Stomach (tissue), 9 donors: ENCODE data around the gene SLC39A2. TPM values are rescaled to one million over a fixed set of nuclear protein-coding genes. Genes with fewer than 3 reads are reported as not detected.
A peak's percentile ranks its signal among the peaks of the same experiment; 100 is the strongest.

ENCODE experiments used
- DNase-seq, 2 donors: peaks; one replicate each; pipeline versions ENCODE4 v3.0.0 to v3.0.0-alpha.2; 2013 to 2019
- H3K27ac ChIP-seq, 5 donors: fragments of 200-600 bp in 4 of 5; sonication (generic) in 4 of 5; one replicate each; pipeline ENCODE4 v1.5.1; 2013 to 2019; ENCODE audit warnings: mild to moderate bottlenecking in 1 of 5, moderate library complexity in 1 of 5
- H3K27me3 ChIP-seq, 3 donors: fragments of 200-600 bp; sonication (generic); one replicate each; pipeline ENCODE4 v1.5.1; 2017 to 2019; ENCODE audit warnings: mixed run types in 1 of 3
- H3K36me3 ChIP-seq, 4 donors: fragments of 200-600 bp; sonication (generic); 1 replicate in 3 of 4; 2 replicates in 1 of 4; pipeline ENCODE4 v1.5.1; 2016 to 2019
- H3K4me1 ChIP-seq, 4 donors: fragments of 200-600 bp; sonication (generic); one replicate each; pipeline ENCODE4 v1.5.1; 2016 to 2019
- H3K4me3 ChIP-seq, 4 donors: fragments of 200-600 bp; sonication (generic) in 3 of 4; one replicate each; pipeline ENCODE4 v1.5.1; 2016 to 2019; ENCODE audit warnings: mild to moderate bottlenecking in 1 of 4
- H3K9me3 ChIP-seq, 4 donors: fragments of 200-600 bp; sonication (generic); one replicate each; pipeline ENCODE4 v1.5.1; 2016 to 2019
- CTCF ChIP-seq, 7 experiments: fragments of 450-650 bp in 4 of 7; fragments of 200-600 bp in 3 of 7; sonication (generic) in 3 of 7; IDR thresholded peaks; one replicate each; pipeline ENCODE4 v1.5.1; 2016 to 2019; ENCODE audit warnings: antibody characterized with exemption in 7 of 7, control low read depth in 2 of 7, mild to moderate bottlenecking in 1 of 7
- EP300 ChIP-seq: sonication (generic); formaldehyde crosslinking; IDR thresholded peaks from one replicate; pipeline ENCODE4 v1.6.1; 2017; ENCODE audit warnings: antibody characterized with exemption
- POLR2A ChIP-seq, 4 donors: fragments of 450-650 bp; IDR thresholded peaks; one replicate each; pipeline ENCODE4 v1.6.1; 2016; ENCODE audit warnings: antibody characterized with exemption in 4 of 4, control low read depth in 2 of 4, mild to moderate bottlenecking in 1 of 4, moderate library complexity in 1 of 4
- POLR2AphosphoS5 ChIP-seq, 3 donors: sonication (generic); formaldehyde crosslinking; IDR thresholded peaks; one replicate each; pipeline ENCODE4 v1.6.1; 2016; ENCODE audit warnings: antibody characterized with exemption in 3 of 3
- WGBS, 5 donors: extraction: QIAGEN DNeasy Blood & Tissue Kit in 3 of 5; methylation state at CpG; one replicate each; pipeline versions ENCODE4 v1.1.5 to v1.1.7; 2013 to 2018; 5-methylcytosine and 5-hydroxymethylcytosine counted together
- intact Hi-C: fragments of 100-400 bp; cut with DNase I; formaldehyde crosslinking; loops from one replicate; pipeline ENCODE4 v1.15.1; 2023; ENCODE audit warnings: low total_unique reads
- polyA plus RNA-seq, 3 donors: library from polyadenylated mRNA; stranded (reverse); fragments of 200-250 nt; gene quantifications; one replicate each; pipeline ENCODE4 v1.2.3, GENCODE V29; 2013
- total RNA-seq, 5 donors: library from RNA; depleted of rRNA; stranded (reverse); fragments of >200 nt; gene quantifications; one replicate each; pipeline versions ENCODE4 v1.1.0 to v1.2.3, GENCODE V29; 2014 to 2016
- donor health status: healthy with polysubstance abuse.
- donor health status: Bipolar disorder and iron deficiency.
- donor health status: healthy.

Gene SLC39A2
- total and polyA plus RNA-seq, 8 donors = 3.8 TPM; not detected in 7

- peaks cover 0 to 11% (median 3%) of the 10 kb centered on the region in 4 donors for H3K4me1 ChIP-seq
- TF ChIP-seq CTCF (IDR thresholded peaks at IDR 0.05) (no peak), POLR2AphosphoS5 (IDR thresholded peaks at IDR 0.05) (no peak), EP300 (no peak), POLR2A (IDR thresholded peaks at IDR 0.05) (no peak)
- no peak overlapping the region for H3K4me3 ChIP-seq
- no peaks in the 10 kb centered on the region for H3K36me3 ChIP-seq
- no peak for DNase-seq
- WGBS, 5 donors = 43 to 74% (median 70%) methylated on average over 1 of the region's 1 CpG
- H3K27me3 ChIP-seq = no peaks in the 10 kb centered on the region
- intact Hi-C loops = loop anchor here (10.0 kb wide), 1 partner anchor 74 kb away; no protein-coding TSS in a partner anchor
- H3K27ac ChIP-seq = no peak overlapping the region
- no peaks in the 10 kb centered on the region for H3K9me3 ChIP-seq
Observed at GRCh38 chr14:21011136-21011535, 12.0 kb downstream of the SLC39A2 start.

GRCh38 chr14:21014761-21015190 lies 15.7 kb downstream of the SLC39A2 start:
- intact Hi-C loops = loop anchor here (10.0 kb wide), 1 partner anchor 70 kb away; no protein-coding TSS in a partner anchor
- Histone ChIP-seq H3K4me1 (peaks cover 0 to 11% (median 3%) of the 10 kb centered on the region in 4 donors), H3K4me3 (no peak overlapping the region), H3K9me3 (no peaks in the 10 kb centered on the region), H3K27ac (no peak overlapping the region), H3K36me3 (peaks cover 16 to 33% (median 32%) of the 10 kb centered on the region in 4 donors), H3K27me3 (no peaks in the 10 kb centered on the region)
- 0 to 2% (median 0%) methylated on average over 4 of the region's 4 CpGs for WGBS, 5 donors
- DNase-seq = peak; percentile 86 to 95
- TF ChIP-seq POLR2A (IDR thresholded peaks at IDR 0.05) (no peak), EP300 (no peak), POLR2AphosphoS5 (IDR thresholded peaks at IDR 0.05) (peak; percentile 14 to 73 (median 15)), CTCF (IDR thresholded peaks at IDR 0.05) (peak in 6 of 7 experiments; percentile 46 to 94 (median 86))

- 59 to 79% (median 73%) methylated on average over 6 of the region's 6 CpGs for WGBS, 5 donors
- no peak for DNase-seq
- H3K27ac ChIP-seq = no peak overlapping the region
- peaks cover 0 to 11% (median 3%) of the 10 kb centered on the region in 4 donors for H3K4me1 ChIP-seq
- no peaks in the 10 kb centered on the region for H3K9me3 ChIP-seq
- intact Hi-C loops = loop anchor here (10.0 kb wide), 1 partner anchor 69 kb away; no protein-coding TSS in a partner anchor
- H3K36me3 ChIP-seq = peaks cover 22 to 39% (median 37%) of the 10 kb centered on the region in 4 donors
- TF ChIP-seq CTCF (IDR thresholded peaks at IDR 0.05) = no peak
- no peak for TF ChIP-seq EP300
- TF ChIP-seq POLR2A (IDR thresholded peaks at IDR 0.05) = no peak
- no peak for TF ChIP-seq POLR2AphosphoS5 (IDR thresholded peaks at IDR 0.05)
- no peak overlapping the region for H3K4me3 ChIP-seq
- no peaks in the 10 kb centered on the region for H3K27me3 ChIP-seq
Observed at GRCh38 chr14:21015312-21015711, 16.2 kb downstream of the SLC39A2 start.

GRCh38 chr14:21016413-21017190 lies 17.5 kb downstream of the SLC39A2 start:
- Histone ChIP-seq H3K4me1 (peaks cover 0 to 24% (median 3%) of the 10 kb centered on the region in 4 donors), H3K27ac (no peak overlapping the region), H3K27me3 (no peaks in the 10 kb centered on the region), H3K4me3 (no peak overlapping the region), H3K36me3 (peaks cover 32 to 51% (median 50%) of the 10 kb centered on the region in 4 donors), H3K9me3 (no peaks in the 10 kb centered on the region)
- DNase-seq = no peak
- no peak for TF ChIP-seq CTCF (IDR thresholded peaks at IDR 0.05)
- no peak for TF ChIP-seq POLR2AphosphoS5 (IDR thresholded peaks at IDR 0.05)
- no peak for TF ChIP-seq POLR2A (IDR thresholded peaks at IDR 0.05)
- TF ChIP-seq EP300 = no peak
- intact Hi-C loops = loop anchor here (10.0 kb wide), 1 partner anchor 68 kb away; no protein-coding TSS in a partner anchor
- 60 to 73% (median 72%) methylated on average over 9 of the region's 9 CpGs for WGBS, 5 donors
